Tibial artery (tissue), 4 donors: ENCODE data around the gene OR14C36.

Source experiments
- DNase-seq, 2 donors: peaks; one replicate each; pipeline ENCODE4 v3.0.0-alpha.2; 2019
- H3K27ac ChIP-seq, 2 donors: fragments of 200-600 bp; sonication (generic) in 1 of 2; 1 replicate in 1 of 2; 2 replicates in 1 of 2; pipeline ENCODE4 v1.5.1; 2018 to 2019; ENCODE audit warnings: mild to moderate bottlenecking in 1 of 2
- H3K27me3 ChIP-seq, 2 donors: fragments of 200-600 bp; sonication (generic) in 1 of 2; one replicate each; pipeline versions ENCODE4 v1.5.1 to v1.6.0; 2016 to 2019
- H3K36me3 ChIP-seq, 3 donors: fragments of 200-600 bp; sonication (generic) in 2 of 3; one replicate each; pipeline ENCODE4 v1.5.1; 2016 to 2019; ENCODE audit warnings: mild to moderate bottlenecking in 2 of 3
- H3K4me1 ChIP-seq, 4 donors: fragments of 200-600 bp; sonication (generic) in 2 of 4; 1 replicate in 3 of 4; 2 replicates in 1 of 4; pipeline ENCODE4 v1.5.1; 2016 to 2019
- H3K4me3 ChIP-seq, 2 donors: fragments of 200-600 bp; sonication (generic) in 1 of 2; 1 replicate in 1 of 2; 2 replicates in 1 of 2; pipeline ENCODE4 v1.5.1; 2018 to 2019; ENCODE audit warnings: mild to moderate bottlenecking in 2 of 2
- H3K9me3 ChIP-seq, 3 donors: fragments of 200-600 bp; sonication (generic) in 1 of 3; one replicate each; pipeline ENCODE4 v1.5.1; 2016 to 2019
- CTCF ChIP-seq, 2 experiments: fragments of 200-600 bp in 1 of 2; fragments of 450-650 bp in 1 of 2; IDR thresholded peaks; one replicate each; pipeline ENCODE4 v1.5.1; 2017 to 2019; ENCODE audit warnings: antibody characterized with exemption in 2 of 2, mild to moderate bottlenecking in 1 of 2, moderate library complexity in 1 of 2
- intact Hi-C: fragments of 100-400 bp; cut with DNase I; formaldehyde crosslinking; loops from one replicate; pipeline ENCODE4 v1.15.0; 2023; ENCODE audit warnings: low total_unique reads

The OR14C36 gene

GRCh38 chr1:248373761-248374160, 25.2 kb downstream of the OR14C36 start:
- Histone ChIP-seq H3K36me3 (no peaks in the 10 kb centered on the region), H3K9me3 (no peaks in the 10 kb centered on the region), H3K27ac (no peak overlapping the region), H3K4me3 (no peak overlapping the region), H3K4me1 (no peaks in the 10 kb centered on the region), H3K27me3 (no peaks in the 10 kb centered on the region)
- no peak for TF ChIP-seq CTCF (IDR thresholded peaks at IDR 0.05)
- intact Hi-C loops: no loop called here
- DNase-seq: no peak

- Histone ChIP-seq H3K27ac (no peak within 1 kb of the TSS), H3K4me1 (no peaks in the 10 kb centered on the region), H3K9me3 (no peaks in the 10 kb centered on the region), H3K4me3 (no peak within 1 kb of the TSS), H3K27me3 (no peaks in the 10 kb centered on the region), H3K36me3 (no peaks in the 10 kb centered on the region)
- intact Hi-C loops: no loop called here
- no peak for TF ChIP-seq CTCF (IDR thresholded peaks at IDR 0.05)
- no peak for DNase-seq
These were observed 26.9 kb downstream of the OR14C36 start, which contains the start of gene OR2T6 for GRCh38 chr1:248375446-248375845. Gene OR2T6 (plus strand): TSS chr1:248375746. CDS start chr1:248387609, 11,863 bp downstream.

- no peaks in the 10 kb centered on the region for H3K36me3 ChIP-seq
- H3K4me1 ChIP-seq: no peaks in the 10 kb centered on the region
- TF ChIP-seq CTCF (IDR thresholded peaks at IDR 0.05): no peak
- no peaks in the 10 kb centered on the region for H3K27me3 ChIP-seq
- H3K27ac ChIP-seq: no peak overlapping the region
- no peak overlapping the region for H3K4me3 ChIP-seq
- intact Hi-C loops: no loop called here
- DNase-seq: no peak
- no peaks in the 10 kb centered on the region for H3K9me3 ChIP-seq
These were observed 28.3 kb downstream of the OR14C36 start for GRCh38 chr1:248376916-248377315.

GRCh38 chr1:248380854-248381253, 32.3 kb downstream of the OR14C36 start:
- TF ChIP-seq CTCF (IDR thresholded peaks at IDR 0.05): no peak
- Histone ChIP-seq H3K9me3 (no peaks in the 10 kb centered on the region), H3K4me3 (no peak overlapping the region), H3K27ac (no peak overlapping the region), H3K27me3 (no peaks in the 10 kb centered on the region), H3K4me1 (no peaks in the 10 kb centered on the region), H3K36me3 (no peaks in the 10 kb centered on the region)
- intact Hi-C loops: no loop called here
- DNase-seq: no peak

- no peaks in the 10 kb centered on the region for H3K4me1 ChIP-seq
- H3K27ac ChIP-seq: no peak overlapping the region
- no peaks in the 10 kb centered on the region for H3K36me3 ChIP-seq
- intact Hi-C loops: no loop called here
- TF ChIP-seq CTCF (IDR thresholded peaks at IDR 0.05): no peak
- H3K27me3 ChIP-seq: no peaks in the 10 kb centered on the region
- H3K9me3 ChIP-seq: no peaks in the 10 kb centered on the region
- no peak overlapping the region for H3K4me3 ChIP-seq
- no peak for DNase-seq
These were observed 39.9 kb downstream of the OR14C36 start for GRCh38 chr1:248388426-248388825.

GRCh38 chr1:248393050-248393449, 44.5 kb downstream of the OR14C36 start:
- DNase-seq: no peak
- H3K27me3 ChIP-seq: no peaks in the 10 kb centered on the region
- no peaks in the 10 kb centered on the region for H3K4me1 ChIP-seq
- H3K27ac ChIP-seq: no peak overlapping the region
- H3K4me3 ChIP-seq: no peak overlapping the region
- intact Hi-C loops: no loop called here
- H3K36me3 ChIP-seq: no peaks in the 10 kb centered on the region
- no peak for TF ChIP-seq CTCF (IDR thresholded peaks at IDR 0.05)
- H3K9me3 ChIP-seq: no peaks in the 10 kb centered on the region
